EL (cell line): ENCODE data around the gene SAT2.
"Not testable (repeated sequence)": the region's sequence is repeated elsewhere in the genome, so short reads cannot be mapped to it uniquely, and the experiment has no call there.

Experiments used
- DNase-seq: peaks from one replicate; pipeline ENCODE4 v3.0.0-alpha.2; 2016

The SAT2 gene

DNA sequence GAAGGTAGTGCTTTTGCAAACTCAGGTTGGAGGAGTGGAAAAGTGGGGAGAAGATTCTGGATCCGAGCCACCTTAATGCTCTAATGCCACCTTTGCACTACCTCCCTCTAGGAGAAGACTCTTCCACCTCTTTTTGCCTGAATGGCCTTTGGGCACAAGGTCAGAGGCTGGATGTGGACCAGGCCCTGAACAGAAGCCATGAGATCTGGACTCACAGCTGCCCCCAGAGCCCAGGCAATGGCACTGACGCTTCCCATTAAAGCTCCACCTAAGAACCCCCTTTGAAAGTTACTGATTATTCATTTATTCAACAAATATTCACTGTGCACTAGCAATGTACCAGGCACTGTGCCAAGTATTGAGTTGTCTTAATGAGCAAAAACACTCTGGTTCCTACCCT lies 5.5 kb upstream of the SAT2 start:
- no peak for DNase-seq

DNA sequence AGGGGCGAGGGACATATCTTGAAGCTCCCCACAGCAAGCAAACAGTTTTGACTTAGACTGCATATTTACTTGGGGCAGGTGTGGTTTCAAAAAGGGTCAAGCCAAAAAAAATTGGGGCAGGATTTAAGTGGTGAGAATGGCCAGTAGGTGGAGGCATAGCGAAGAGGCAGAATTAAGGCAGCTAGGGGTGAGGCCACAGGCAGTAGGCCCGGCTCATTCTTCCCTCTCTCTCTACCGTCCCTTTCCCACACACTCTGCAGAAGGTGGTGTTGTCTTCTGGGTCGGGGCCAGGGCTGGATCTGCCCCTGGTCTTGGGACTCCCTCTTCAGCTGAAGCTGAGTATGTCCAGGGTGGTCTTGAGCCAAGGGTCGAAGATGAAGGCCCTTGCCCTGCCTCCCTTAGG lies 4.9 kb upstream of the SAT2 start:
- DNase-seq = peak; percentile 56

- DNase-seq = no peak
Observed at GRCh38 chr17:7631398-7632380, 4.1 kb upstream of the SAT2 start.

DNA sequence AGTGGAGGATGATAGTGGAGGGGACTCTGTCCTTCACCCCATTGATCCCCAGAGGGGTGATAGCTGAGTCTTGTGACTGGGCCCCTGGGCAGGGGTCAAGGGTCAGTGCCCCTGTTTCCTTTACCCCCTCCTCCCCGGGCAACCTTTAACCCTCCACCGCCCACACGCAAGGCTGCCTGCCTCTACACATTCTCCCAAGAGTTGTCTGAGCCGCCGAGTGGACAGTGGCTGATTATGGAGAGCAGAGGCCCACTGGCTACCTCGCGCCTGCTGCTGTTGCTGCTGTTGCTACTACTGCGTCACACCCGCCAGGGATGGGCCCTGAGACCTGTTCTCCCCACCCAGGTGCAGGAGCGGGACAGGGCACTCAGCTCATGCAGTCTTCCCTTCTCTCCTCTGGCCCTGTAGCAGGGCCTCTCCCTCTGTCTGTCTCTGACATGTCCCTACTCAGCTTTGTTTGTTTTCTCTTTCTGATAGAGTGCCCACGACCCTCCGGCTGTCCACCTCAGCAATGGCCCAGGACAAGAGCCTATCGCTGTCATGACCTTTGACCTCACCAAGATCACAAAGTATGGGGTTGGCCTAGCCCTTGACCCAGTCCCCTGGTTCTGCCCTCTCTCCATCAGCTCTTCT lies 2.4 kb upstream of the SAT2 start, which contains the start of gene SHBG:
Gene SHBG (plus strand): TSS at position 197 of the 633 bp plus-strand sequence. CDS start 38 bp downstream, at position 235.
- no peak for DNase-seq

- no peak for DNase-seq
Observed at GRCh38 chr17:7626956-7627249, 718 bp downstream of the SAT2 start.

- DNase-seq = no peak
Observed at GRCh38 chr17:7626307-7626706, 1.3 kb downstream of the SAT2 start.

- DNase-seq = not testable (repeated sequence)
Observed at GRCh38 chr17:7625749-7626148, 1.9 kb downstream of the SAT2 start.

DNA sequence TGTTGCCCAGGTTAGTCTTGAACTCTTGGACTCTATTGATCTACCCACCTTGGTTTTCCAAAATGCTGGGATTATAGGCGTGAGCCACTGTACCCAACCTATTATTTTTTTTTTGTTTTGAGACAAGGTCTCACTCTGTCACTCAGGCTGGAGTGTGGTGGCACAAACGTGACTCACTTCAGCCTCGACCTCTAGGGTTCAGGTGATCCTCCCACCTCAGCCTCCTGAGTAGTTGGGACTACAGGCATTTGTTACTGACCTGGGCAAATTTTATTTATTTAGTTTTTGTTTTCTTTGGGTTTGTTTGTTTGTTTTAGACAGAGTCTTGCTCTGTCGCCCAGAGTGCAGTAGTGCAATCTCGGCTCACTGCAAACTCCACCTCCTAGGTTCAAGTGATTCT lies 4.0 kb downstream of the SAT2 start:
- DNase-seq = no peak

DNA sequence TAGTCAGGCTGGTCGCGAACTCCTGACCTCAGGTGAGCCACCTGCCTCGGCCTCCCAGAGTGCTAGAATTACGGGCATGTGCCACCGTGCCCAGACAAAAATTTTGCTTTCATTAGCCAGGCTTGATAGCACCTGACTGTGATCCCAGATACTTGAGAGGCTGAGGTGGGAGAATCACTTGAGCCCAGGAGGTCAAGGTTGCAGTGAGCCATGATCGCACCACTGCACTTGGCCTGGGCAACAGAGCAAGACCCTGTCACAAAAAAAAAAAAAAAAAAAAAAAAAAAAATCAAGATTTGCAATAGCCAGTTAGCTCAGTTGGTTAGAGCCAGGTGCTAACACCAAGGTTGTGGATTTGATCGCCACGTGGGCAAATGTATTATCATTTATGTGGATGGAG lies 6.8 kb downstream of the SAT2 start:
- DNase-seq = no peak

- DNase-seq = no peak
Observed at GRCh38 chr17:7618608-7619007, 9.0 kb downstream of the SAT2 start.

DNA sequence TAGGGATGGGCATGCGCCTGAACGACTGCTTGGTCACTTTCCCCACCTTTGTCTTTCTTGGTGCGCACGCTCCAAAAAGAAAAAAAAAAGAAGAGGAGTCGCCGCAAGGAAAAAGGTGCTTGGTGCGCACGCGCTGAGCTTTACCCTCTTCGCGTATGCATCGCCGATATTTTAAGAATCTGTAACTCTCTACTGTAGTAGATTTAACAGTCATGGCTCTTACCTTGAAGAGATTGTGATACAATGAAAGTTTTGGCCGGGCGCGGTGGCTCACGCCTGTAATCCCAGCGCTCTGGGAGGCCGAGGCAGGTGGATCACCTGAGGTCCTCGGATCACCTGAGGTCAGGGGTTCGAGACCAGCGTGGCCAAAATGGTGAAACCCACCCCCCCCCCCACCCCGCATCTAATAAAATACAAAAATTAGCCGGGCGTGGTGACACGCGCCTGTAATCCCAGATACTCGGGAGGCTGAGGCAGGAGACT lies 12.3 kb downstream of the SAT2 start:
- DNase-seq = no peak

DNA sequence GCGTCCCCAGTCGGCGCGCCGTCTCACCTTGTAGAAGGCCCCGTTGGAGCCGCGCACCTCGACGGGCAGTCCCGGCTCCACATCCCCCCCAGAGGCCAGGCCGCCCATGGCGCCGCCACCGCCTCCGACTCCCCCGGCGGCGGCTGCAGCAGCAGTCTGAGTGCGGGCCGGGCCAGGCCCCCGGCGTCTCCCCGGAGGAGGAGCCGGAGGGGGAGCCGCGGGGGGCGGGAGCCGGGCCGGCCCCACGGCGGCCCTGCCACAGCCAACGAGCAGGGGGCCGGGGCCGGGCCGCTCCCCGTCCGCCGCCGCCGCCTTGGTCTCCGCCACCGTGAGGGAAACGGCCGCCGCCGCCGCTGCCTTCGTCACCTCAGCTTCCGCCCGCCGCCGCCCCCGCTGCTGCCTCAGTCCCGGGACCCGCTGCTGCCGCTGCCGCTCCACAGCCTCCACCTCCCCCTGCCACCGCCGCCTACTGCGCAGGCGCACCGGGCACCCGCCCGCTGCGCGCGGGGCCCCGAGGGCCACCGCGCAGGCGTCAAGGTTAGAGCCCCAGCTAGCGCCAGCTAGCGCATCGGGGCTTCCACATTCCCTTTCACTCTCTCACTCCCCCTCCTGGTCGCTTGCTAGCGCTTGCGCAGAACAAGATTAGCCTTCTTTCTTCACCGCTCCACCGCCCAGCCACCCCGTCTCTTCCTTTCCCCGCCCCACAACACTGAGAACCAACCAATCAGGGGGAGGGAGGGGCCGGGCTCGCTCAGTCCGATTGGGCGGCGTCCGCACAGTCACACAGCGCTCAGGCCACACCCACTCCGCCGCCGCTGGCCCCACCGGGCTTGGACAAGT lies 13.0 kb downstream of the SAT2 start, which contains the start of gene FXR2:
Gene FXR2 (minus strand): TSS at position 473 of the 840 bp plus-strand sequence. CDS start 365 bp downstream, at position 108.
- DNase-seq = peak; percentile 100

- DNase-seq = peak; percentile 68
Observed at GRCh38 chr17:7613769-7614424, 13.7 kb downstream of the SAT2 start.

GRCh38 chr17:7612294-7612640 lies 15.4 kb downstream of the SAT2 start:
- peak; percentile 18 for DNase-seq

DNA sequence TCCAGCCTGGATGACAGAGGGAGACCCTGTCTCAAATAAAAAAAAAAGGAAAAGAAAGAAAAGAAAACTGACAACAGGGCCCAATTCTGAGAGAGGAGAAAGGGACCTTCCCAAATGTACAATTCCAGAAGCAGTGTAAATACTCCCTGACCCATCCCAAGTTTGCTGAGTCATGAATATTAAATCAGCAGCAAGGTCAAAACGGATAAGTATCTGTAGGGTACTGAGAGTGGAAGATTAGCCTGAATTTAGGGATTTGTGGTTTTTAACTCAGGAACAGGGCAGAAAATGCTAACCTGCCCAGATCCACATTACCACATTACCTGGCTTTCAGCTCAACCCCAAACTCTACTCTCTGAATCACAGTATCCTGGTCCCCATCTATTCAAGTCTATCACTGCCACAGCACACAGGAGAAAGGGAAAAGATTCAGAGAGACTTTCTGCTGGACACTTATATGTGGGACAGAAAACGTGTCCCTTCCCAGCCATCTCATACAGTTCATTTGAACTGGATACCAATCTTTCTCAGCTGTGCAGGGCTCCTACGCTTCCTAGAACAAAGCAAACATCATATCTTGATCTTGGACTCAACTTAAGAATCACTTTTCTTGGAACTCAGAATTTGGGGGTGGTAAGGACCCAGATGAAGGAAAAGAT lies 15.9 kb downstream of the SAT2 start:
- DNase-seq = no peak

GRCh38 chr17:7610641-7611040 lies 17.0 kb downstream of the SAT2 start:
- DNase-seq = no peak

- no peak for DNase-seq
Observed at GRCh38 chr17:7606280-7606679, 21.3 kb downstream of the SAT2 start.

DNA sequence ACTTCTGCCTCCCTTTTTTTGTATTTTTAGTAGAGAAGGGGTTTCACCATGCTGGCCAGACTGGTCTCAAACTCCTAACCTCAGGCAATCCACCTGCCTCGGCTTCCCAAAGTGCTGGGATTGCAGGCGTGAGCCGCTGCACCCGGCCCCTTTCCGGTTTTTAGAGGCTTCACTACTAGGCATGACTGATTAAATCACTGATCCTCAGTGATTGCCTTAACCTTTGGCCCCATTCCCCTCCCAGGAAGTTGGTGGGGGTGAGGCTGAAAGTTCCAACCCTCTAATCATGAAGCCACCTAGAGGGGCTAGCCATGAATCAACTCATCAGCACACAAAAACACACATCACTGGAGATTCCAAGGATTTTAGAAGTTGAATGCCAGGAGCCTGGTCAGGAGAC lies 30.1 kb downstream of the SAT2 start:
- not testable (repeated sequence) for DNase-seq

DNA sequence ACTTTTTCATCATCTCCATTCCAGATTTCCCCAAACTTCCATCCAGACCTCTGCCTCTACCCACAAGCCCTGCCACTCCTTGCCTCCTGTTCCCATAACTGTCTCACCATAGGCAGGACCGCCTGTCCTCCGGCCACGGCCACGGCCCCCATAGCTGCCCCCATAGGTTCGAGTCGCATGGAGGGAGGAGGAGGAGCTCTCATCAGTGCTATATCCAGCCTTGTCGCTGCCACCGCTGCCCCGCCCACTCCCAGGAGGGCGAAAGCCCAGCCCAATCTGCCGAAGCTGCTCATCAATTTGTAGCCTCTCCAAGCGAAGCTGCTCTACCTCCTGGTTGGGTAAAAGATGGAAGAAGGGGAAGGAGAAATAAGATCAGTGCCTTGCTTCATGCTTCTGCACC lies 34.3 kb downstream of the SAT2 start:
- no peak for DNase-seq

GRCh38 chr17:7592422-7593021 lies 35.1 kb downstream of the SAT2 start:
- no peak for DNase-seq

DNA sequence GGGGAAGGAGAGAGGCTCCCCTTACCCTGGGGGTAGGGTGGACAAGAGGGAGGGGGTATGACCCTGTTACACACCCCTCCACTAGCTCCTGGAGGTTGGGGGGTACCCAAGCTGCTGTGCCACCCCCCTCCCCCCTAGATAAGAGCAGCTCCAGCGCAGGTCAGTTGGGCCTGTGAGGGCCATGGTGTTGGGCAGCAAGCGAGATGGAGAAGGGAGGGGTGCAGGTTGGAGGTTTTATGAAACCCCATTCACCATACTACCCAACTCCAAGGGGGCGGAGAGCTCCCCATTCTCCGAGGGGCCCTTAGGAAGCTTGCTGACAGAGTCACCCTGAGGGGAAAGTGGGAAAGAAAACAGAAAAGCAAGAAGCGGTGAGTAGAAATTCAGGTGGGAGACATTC lies 36.0 kb downstream of the SAT2 start:
- DNase-seq = no peak

DNA sequence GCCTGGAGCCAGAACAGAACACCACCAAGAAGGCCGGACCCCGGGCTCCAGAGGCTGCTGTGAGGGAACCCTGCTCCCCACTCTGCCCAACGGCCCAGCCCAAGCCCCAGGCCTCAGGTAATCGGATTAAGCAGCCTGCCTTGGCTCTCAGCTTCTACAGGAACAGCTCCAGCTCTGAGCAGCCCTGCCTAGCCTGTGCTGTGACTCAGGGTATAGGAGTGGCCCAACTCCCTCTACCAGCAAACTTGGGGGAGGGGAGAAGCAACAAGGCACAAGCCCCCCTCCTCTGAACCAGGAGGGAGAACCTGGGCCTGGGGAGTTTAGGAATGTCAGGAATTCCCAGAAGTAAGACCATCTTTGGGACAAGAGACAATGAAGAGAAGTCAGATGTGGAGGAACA lies 36.9 kb downstream of the SAT2 start:
- peak; percentile 76 for DNase-seq
